ENCODE measurements around the gene CYP27B1. TPM values are rescaled to one million over a fixed set of nuclear protein-coding genes. Genes with fewer than 3 reads are reported as not detected.

The CYP27B1 gene
- total and polyA plus RNA-seq, 9 of the 15 experiments (the other 6 are each of a cell fraction or from before 2014, with no cell fraction given), result 0.18 to 4.2 (median 1.8) TPM

DNA sequence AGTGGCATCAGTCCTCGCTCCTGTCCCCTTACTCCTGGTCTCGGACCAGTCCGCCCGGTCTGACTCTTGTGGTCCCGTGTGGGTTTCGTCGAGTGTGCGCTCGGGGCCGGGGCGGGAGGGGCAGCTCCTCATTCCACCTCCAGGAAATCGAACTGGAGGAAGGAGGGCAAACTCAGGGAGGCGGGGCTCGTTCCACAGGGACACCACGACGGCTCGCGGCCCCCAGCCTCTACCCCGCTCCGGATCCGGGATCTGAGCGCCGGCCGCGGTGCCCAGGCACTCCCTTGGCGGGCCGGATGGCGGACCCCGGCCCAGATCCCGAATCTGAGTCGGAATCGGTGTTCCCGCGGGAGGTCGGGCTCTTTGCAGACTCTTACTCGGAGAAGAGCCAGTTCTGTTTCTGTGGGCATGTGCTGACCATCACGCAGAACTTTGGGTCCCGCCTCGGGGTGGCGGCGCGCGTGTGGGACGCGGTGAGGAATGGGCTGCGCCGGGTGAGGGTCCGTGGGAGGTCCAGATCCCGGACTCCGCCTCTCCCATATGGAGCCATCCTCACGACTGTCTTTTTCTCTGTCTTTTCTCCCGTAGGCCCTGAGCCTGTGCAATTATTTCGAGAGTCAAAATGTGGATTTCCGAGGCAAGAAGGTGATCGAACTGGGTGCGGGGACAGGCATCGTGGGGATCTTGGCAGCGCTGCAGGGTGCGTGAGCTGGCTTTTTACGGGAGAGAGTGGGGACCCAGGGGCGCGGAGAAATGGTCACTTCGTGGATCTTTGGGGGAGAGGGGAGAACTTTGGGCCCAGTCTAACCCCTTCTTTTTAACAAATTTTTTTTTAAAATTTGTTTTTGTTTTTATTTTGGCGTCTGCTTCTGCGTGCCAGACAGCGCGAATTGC is 5.8 kb upstream of the CYP27B1 start, which contains the start of gene EEF1AKMT3 (continued):
- TF ChIP-seq, protein P1, sequence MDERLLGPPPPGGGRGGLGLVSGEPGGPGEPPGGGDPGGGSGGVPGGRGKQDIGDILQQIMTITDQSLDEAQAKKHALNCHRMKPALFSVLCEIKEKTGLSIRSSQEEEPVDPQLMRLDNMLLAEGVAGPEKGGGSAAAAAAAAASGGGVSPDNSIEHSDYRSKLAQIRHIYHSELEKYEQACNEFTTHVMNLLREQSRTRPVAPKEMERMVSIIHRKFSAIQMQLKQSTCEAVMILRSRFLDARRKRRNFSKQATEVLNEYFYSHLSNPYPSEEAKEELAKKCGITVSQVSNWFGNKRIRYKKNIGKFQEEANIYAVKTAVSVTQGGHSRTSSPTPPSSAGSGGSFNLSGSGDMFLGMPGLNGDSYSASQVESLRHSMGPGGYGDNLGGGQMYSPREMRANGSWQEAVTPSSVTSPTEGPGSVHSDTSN (CRISPR knock-in tag; IDR thresholded peaks at IDR 0.05; ENCODE audit: low read depth), result no peak
- TF ChIP-seq, protein P1 (tag; conservative IDR thresholded peaks at IDR 0.05; ENCODE audit: low read depth), result no peak
- TF ChIP-seq EGR1 (conservative IDR thresholded peaks at IDR 0.05) (no peak), ZNF41 (CRISPR knock-in tag; conservative IDR thresholded peaks at IDR 0.05) (no peak), ZNF408 (CRISPR knock-in tag; IDR thresholded peaks at IDR 0.05; ENCODE audit: low read depth) (no peak), NR2C2 (CRISPR knock-in tag; IDR thresholded peaks at IDR 0.05) (0 out of 2 replicates have a peak, but pooled peaks have one; percentile 49), NR2C2 (tag; IDR thresholded peaks at IDR 0.05) (no peak), TAF1 (IDR thresholded peaks at IDR 0.05; ENCODE audit: control insufficient read depth, extremely low read depth, insufficient read depth, low read length, severe bottlenecking) (no peak), SREBF2 (CRISPR knock-in tag; IDR thresholded peaks at IDR 0.05) (no peak), RB1 (IDR thresholded peaks at IDR 0.05; ENCODE audit: low read depth) (0 out of 2 replicates have a peak, but pooled peaks have one; percentile 7)
- TF ChIP-seq, protein P2, sequence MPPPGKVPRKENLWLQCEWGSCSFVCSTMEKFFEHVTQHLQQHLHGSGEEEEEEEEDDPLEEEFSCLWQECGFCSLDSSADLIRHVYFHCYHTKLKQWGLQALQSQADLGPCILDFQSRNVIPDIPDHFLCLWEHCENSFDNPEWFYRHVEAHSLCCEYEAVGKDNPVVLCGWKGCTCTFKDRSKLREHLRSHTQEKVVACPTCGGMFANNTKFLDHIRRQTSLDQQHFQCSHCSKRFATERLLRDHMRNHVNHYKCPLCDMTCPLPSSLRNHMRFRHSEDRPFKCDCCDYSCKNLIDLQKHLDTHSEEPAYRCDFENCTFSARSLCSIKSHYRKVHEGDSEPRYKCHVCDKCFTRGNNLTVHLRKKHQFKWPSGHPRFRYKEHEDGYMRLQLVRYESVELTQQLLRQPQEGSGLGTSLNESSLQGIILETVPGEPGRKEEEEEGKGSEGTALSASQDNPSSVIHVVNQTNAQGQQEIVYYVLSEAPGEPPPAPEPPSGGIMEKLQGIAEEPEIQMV (tag; conservative IDR thresholded peaks at IDR 0.05; ENCODE audit: low read depth), result 0 out of 2 replicates have a peak, but pooled peaks have one; percentile 14
- TF ChIP-seq, protein P3, sequence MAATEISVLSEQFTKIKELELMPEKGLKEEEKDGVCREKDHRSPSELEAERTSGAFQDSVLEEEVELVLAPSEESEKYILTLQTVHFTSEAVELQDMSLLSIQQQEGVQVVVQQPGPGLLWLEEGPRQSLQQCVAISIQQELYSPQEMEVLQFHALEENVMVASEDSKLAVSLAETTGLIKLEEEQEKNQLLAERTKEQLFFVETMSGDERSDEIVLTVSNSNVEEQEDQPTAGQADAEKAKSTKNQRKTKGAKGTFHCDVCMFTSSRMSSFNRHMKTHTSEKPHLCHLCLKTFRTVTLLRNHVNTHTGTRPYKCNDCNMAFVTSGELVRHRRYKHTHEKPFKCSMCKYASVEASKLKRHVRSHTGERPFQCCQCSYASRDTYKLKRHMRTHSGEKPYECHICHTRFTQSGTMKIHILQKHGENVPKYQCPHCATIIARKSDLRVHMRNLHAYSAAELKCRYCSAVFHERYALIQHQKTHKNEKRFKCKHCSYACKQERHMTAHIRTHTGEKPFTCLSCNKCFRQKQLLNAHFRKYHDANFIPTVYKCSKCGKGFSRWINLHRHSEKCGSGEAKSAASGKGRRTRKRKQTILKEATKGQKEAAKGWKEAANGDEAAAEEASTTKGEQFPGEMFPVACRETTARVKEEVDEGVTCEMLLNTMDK (IDR thresholded peaks at IDR 0.05; ENCODE audit: borderline replicate concordance, insufficient read depth, low read depth, low read length, poor library complexity, severe bottlenecking), result no peak
- TF ChIP-seq, protein P4, sequence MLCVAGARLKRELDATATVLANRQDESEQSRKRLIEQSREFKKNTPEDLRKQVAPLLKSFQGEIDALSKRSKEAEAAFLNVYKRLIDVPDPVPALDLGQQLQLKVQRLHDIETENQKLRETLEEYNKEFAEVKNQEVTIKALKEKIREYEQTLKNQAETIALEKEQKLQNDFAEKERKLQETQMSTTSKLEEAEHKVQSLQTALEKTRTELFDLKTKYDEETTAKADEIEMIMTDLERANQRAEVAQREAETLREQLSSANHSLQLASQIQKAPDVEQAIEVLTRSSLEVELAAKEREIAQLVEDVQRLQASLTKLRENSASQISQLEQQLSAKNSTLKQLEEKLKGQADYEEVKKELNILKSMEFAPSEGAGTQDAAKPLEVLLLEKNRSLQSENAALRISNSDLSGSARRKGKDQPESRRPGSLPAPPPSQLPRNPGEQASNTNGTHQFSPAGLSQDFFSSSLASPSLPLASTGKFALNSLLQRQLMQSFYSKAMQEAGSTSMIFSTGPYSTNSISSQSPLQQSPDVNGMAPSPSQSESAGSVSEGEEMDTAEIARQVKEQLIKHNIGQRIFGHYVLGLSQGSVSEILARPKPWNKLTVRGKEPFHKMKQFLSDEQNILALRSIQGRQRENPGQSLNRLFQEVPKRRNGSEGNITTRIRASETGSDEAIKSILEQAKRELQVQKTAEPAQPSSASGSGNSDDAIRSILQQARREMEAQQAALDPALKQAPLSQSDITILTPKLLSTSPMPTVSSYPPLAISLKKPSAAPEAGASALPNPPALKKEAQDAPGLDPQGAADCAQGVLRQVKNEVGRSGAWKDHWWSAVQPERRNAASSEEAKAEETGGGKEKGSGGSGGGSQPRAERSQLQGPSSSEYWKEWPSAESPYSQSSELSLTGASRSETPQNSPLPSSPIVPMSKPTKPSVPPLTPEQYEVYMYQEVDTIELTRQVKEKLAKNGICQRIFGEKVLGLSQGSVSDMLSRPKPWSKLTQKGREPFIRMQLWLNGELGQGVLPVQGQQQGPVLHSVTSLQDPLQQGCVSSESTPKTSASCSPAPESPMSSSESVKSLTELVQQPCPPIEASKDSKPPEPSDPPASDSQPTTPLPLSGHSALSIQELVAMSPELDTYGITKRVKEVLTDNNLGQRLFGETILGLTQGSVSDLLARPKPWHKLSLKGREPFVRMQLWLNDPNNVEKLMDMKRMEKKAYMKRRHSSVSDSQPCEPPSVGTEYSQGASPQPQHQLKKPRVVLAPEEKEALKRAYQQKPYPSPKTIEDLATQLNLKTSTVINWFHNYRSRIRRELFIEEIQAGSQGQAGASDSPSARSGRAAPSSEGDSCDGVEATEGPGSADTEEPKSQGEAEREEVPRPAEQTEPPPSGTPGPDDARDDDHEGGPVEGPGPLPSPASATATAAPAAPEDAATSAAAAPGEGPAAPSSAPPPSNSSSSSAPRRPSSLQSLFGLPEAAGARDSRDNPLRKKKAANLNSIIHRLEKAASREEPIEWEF (CRISPR knock-in tag; IDR thresholded peaks at IDR 0.05), result no peak
